Raji (cell line): ENCODE data around the gene NAT9.

Experiments used
- POLR2A ChIP-seq: IDR thresholded peaks from 2 replicates; pipeline ENCODE4 v1.6.1; 2011; ENCODE audit warnings: low read depth, low read length, control low read depth; ENCODE audit not compliant: insufficient read depth

NAT9 gene

DNA sequence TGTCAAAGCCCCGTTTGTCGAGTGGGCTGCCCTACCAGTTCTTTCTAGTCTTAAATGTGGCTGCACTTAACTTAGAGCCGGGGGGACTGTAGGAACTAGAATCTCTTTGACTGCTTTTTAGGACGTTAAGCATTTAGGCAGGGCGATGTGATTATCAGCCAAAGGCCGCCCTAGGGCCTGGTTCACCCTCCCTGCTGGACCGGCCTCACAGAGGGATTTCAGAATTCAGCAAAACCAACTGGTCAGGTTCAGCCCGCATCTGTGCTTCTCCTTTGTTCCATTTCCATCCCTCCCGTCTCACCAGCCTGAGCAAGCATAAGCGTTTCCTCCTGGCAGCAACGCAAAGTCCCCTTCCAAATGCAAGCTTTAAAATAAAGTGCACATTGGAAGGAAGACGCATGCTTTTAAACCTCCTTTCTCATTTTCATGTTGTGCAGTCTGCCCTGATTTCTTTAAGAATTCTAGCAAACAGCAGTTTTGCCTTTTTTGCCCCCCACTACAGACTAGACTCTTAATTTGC is 16.5 kb upstream of the NAT9 start:
- TF ChIP-seq POLR2A = no peak

DNA sequence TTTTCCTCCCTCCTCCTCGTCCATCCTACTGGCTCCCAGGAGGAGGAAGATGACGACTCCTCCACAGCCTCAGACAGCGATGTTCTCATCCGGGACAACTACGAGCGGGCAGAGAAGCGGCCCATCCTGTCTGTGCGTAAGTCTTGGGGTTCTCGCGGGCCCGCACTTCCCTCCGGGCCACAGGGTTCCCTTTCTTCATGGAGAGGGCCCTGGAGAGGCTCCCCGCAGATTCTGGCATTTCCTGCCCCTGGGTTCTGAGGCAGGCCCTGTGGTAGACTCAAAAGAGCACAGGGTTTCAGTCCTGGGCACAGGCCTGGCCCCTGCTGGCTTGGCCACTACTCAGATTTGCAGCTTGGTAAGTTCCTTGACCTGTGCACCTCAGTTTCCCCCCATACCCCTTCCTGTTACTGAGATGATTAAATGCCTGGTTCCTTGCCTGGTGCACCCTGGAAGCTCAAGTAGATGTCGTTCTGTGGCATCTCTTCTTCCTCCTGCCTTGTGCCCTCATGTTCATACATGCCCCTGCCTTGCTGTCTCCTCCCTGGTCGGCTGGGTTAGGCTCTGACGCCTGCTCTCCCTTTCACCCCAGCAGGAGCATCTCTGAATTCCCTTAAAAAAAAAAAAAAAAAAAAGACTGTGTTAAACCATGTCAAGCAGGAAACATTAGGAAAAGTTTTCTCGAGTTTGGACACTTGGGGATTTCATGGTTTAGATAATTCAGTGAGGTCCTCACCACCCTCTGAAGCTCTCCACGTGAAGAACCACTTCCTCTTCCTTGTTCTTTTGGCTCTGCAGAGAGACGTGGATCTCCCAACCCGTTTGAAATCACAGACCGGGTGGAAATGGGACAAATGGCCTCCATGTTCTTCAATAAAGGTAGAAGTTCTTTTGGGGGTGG is 14.3 kb upstream of the NAT9 start:
- TF ChIP-seq POLR2A = no peak

DNA sequence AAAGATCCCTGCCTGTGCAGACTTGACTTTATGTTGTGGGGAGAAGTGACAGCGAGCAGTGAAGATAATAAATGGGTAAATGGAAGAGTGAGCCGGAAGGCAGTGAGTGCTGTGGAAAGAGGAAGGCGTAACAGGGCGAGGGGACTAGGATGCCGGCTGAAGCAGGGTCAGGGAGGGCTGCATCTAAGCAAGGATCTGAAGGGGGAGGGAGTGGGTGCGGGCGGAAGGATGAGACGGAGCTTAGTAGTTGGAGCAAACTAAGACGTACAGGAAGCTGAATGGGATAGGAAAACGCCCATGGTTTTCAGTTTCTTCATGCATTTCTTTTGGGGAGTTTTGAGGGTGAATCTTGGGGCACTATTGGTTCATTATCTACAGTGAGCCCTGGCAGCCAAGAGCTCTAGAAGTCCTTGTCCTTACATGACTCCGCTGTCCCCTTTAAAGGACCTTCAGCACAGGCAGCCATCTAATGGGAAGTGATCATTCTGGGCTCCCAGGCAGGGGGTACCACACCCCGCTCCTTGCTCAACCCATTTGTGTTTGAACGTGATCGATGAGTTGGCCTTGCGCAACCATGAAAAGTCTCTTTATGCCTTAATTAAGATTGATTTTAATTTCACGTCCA is 10.4 kb upstream of the NAT9 start:
- no peak for TF ChIP-seq POLR2A

DNA sequence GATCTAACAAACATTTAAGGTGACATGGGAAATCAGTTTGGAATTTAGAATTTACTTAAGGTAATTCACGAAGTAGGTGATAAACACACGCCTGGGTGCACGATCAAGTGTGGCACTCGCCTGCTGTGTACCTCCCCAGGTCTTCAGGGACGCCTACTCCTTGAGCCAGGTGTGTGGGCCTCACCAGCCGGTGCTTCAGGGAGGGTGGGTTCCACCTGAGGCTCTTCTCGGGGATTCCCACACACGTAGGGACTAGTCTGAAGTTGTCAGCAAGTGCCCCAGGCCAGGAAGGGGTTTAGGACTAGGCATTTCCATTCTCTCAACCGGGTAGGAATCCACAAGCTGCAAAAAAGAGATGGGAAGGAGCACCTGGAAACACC is 9.8 kb upstream of the NAT9 start:
- TF ChIP-seq POLR2A = no peak

DNA sequence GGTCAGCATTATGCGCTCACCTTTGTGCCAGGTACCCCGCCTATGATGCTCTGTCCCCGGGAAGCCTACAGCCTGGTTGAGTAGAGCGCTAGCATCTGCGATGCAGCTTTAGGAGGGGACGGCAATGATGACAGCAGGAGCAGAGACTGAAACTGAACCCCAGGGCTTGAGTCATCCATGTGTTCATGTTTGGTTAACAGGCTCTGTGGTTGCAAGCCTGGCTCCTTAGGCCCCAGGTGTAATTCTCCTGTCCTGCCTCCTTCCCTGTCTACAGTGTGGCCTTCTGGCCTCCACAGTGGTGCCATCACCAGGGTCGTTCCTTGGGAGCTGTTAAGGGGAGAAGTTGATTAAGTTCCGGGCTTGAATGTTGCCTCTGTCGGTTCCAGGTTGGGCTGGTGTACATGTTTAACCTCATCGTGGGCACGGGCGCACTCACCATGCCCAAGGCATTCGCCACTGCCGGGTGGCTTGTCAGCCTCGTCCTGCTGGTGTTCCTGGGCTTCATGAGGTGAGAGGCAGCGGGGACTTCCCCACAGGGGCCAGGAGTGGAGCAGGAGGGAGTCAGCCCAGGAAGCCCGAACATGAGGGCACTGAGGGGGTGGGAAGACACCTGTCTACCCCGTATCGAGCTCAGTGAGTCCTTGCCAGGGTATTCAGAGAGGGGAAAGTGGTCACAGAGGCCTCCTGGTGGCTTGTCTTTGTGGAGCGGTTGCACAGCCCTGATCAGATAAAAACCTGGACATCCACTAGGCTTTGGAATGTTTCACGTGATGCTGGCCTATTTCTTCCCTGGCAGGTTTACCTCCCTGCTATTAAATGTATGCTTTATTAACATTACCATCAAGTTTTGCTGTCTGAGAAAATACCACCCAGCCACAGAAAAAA is 9.2 kb upstream of the NAT9 start:
- TF ChIP-seq POLR2A = no peak

DNA sequence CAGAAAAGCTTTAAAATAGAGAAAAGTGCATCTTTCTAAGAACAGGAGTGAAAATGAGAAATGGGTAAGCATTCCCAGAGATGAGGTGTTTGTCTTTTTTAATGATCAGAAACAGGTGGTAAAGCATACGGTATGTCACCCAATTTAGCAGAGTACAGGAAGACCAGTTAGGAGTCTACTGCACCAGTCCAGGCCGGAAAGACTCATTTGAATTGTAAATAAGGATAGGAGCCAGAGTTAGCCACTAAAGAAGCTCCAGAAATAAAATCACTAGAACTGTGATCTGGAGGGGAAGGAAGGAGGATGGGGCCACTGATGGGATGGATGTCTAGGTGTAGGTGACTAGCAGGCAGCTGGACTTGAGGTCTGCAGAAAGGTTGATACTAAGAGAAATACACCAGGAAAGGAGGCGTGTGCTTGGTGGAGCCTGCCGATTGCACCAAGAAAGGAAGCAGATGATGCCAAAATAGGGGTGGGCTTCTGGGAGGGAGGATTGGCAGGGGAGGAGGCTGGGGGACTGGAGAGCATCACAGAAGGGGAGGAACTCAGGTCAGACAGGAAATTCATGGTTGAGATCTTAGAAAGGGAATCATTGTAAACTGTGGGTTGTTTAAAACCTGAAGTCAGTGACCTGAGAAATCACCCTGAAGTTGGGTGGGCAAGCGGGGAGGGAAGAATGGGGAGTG is 8.1 kb upstream of the NAT9 start:
- TF ChIP-seq POLR2A = no peak

DNA sequence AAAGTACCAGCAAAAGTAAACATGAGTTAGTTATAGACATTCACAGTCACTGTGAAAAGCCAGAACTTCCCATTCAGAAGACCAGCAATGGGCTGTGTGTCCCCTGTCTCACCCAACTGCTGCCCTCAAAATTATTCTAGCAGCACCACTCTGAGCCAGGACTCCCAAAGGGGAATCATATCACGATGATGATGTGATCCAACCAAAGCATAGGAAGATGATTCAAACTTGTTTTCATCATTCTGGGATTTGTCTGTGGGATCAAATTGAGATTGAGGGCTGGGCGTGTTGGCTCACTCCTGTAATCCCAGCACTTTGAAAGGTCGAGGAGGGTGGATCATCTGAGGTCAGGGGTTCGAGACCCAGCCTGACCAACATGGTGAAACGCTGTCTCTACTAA is 6.4 kb upstream of the NAT9 start:
- TF ChIP-seq POLR2A = no peak

DNA sequence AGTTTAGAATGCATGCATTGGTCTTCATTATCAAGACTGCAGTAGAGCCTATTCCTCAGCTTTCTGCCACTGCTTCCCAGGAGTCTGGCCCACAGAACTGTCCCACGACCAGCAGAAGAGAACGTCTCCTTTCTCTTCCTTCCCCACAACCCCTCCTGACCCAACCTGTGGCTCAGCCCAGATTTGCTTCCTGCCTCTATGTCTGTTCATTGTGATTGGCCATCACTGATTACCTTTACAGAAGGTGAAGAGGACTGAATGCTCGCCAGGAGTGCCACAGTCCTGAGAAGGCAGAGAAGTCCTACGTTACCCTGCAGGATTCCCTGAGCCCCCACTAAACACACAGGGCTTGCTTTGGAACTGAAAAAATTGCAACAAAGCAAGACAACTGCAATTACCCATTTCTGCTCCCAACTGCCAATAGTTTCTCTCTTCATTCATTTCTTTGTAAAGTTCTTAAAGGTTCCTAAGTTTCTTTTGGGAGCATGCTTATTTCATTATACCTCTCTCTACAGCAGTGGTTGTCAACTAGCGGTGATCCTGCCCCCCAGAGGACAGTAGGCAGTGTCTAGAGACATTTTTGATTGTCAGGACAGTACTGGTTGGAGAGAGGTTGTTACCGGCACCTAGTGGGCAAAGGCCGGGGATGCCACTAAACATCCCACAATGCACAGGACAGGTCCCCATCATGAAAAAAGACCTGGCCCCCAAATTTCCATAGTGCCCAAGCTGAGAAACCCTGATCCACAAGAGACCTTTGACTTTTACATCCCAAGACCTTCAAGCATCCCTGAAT is 4.5 kb upstream of the NAT9 start:
- TF ChIP-seq POLR2A = no peak

DNA sequence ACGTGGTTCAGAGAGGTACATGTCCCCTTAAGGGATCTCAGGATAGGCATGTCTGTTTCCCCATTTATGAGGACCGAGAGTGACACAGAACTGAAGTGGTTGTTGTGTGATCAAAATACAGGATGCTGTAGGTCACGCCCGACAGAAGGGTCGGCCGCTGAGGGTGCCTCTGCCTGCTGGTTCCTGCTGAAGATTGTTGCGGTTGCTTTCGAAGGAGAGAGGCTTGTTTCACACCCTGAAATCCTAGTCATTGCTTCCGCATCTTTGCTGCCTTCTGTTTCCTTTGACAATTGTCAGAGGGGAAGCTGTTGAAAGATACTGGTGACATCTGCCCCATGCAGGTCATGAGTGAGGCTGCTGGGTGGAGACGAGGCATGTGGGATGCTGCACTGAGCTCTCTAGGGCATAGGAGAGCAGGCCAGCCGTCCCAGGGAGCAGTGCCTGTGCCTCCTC is 3.8 kb upstream of the NAT9 start:
- TF ChIP-seq POLR2A = no peak

DNA sequence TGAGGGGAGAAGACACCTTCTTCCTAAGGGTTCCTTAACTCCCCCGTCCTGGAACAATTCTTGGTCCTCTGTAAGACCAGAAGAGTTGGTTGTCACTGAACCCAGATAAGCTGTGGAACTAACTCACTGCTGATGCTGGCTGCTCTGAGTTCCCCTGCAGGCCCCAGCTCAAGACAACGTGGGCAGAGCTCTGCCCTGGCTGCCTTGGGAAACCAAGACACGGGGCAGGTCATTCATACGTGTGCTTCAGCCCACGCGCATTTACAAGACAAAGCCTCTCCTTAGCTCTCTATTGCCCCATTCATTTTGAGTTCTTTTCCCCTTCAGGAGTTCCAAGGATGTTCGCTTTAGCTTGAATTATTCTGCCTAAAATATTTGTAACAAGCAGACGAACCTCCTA is 3.4 kb upstream of the NAT9 start:
- no peak for TF ChIP-seq POLR2A

DNA sequence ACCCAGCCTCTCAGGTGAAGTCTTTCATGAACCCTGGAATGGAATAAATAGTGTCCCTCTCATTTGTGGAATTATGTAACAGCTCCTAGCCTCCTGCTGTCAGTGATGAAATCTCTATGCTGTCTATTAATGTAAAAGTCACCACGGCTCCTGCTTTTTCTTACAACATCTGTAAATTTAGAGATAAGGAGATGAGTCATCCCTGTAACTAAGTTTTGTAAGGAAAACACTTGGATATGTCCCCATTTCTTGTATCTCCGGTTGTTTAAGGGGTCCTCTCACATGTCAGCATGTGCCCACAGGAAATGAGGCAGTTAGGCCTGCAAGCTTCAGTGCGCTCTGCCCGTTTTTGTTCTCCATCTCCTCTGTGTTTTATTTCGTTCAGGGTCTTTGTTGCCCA is 2.8 kb upstream of the NAT9 start:
- no peak for TF ChIP-seq POLR2A

DNA sequence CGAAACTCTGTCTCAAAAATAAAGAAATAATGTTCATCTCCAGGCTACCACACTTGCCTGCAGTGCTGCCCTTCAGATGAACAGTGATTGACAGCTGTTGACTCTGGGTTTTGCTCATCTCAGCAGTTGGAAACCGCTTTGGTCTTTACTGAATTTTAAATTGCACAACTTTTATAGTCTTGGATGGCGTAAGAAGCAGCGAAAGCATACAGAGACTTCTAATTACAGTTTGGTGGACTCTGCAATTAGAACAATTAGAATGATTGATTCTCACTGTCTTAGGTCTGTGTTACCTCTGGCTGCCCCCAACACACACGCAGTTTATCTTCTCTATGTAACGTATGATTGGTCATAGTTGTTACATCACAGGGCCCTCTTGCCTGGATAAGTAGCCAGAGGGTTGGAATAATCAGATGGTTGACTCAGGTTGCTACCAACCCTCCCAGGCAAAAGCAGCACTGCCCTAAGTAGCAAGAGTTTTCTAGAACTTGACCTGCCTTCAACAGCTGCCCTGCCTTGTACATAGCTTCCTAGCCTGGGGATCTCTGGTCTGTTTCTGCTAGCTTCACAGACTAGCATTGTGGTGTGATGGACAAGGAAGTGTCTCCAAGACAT is 1.9 kb upstream of the NAT9 start:
- no peak for TF ChIP-seq POLR2A

DNA sequence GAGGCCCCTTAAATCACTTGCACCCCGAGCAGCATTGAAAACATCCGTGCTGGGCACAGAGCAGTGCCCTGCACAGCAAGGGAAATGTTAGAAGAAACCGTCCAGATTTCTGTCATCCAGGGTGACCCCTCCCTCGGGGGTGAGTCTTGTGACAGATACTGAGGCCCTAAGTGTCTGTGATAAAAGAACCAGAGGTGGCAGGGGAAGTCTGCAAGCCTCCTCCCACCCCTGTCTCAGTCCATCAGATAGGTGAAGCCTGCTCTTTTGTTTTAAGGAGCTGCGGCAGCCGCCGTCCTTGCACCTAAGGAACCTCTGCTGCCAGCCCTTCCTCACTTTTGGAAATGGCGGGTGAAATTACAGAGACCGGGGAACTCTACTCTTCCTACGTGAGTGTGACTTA is 845 bp upstream of the NAT9 start:
- no peak for TF ChIP-seq POLR2A
